Measurements from ENCODE around the gene FBXW12.
"Not testable (repeated sequence)": the region's sequence is repeated elsewhere in the genome, so short reads cannot be mapped to it uniquely, and the experiment has no call there.

Gene FBXW12, protein sequence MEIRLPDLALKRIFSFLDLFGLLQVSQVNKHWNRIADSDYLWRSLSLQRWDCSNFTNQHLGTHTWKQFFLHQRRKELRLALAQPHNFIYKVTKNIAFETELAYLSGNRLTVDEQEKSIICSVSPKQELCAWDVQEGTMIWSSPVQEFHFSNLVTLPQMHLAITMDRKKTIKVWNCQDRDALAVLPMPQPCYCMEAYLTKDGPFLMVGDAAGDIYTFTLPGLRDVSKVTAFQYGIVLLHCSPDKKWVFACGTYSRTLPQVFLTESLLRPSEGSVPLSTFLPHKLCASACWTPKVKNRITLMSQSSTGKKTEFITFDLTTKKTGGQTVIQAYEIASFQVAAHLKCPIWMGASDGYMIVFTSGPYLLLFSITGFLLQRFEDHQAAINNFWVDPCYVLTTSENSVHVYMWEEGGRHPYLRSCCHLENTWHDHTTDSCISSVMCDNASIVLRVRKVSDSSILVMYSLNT

DNA sequence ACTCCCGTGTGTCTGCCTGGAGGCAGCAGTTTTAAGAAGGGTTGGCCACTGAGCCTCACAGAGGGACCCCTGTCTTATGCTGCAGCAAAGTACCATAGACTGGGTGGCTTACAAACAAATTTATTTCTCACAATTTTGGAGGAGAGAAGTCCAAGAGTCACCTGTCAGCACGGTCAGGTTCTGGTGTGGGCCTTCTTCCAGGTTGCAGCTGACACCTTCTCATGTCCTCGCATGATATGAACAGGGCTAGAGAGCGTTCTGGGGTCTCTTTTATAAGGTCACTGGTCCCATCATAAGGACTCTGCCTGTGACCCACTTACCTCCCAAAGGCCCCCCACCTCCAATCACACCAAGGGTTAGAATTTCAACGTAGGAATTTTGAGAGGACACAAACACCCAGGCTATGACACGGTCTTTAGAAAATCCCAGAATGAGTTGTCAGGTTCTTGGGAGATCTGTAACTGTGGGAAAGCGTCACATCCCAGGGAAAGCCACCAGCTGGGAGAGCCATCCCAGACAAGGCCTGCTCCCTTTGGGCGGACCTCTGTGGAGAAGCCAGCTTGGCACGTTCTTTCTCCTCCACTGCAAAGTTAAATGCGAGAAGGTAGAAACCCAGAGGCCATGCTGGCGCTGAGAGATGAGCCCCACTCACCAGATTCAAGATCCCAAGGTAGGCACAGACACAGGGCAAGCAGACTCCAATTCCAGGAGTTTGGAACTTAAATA, at the start of gene FBXW12:
FBXW12 (plus strand) TSS at position 569 of the 726 bp plus-strand sequence. CDS start 549 bp downstream, outside the sequence.
- no peak for DNase-seq

DNA sequence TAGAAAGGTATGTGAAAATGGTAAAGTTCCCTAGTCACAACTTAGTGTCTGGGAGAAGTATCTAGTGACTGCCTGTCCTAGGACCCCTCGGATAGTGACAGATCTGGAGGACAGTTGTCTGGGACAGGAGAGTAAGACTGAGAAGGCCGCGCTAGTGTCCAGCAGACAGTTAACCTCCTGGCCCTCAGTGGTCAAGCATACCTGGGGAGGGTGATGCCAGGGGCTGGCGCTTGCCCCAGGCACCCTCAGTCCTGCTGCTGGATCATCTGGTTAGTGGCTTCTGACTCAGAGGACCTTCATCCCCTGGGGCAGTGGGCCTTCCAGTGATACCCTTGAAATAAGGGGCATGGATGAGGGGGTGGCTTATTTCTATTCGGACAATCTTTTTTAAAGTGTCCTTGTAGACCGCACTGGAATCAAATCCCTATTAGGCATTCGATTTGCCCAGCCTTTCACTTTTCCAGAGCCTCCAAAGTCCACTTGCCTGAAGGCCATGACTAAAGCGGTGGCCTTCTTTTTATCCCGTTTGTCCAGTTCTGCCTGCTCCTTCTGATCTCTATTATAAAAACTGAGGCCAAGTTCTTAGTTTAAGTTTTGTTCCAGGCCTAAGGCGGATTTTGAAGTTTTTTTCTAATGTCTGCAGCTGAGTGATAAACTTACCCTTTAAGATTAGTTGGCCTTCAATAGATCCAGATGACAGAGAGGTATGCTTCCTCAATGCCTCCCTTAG, 40.1 kb upstream of the FBXW12 start:
- DNase-seq = not testable (repeated sequence)

DNA sequence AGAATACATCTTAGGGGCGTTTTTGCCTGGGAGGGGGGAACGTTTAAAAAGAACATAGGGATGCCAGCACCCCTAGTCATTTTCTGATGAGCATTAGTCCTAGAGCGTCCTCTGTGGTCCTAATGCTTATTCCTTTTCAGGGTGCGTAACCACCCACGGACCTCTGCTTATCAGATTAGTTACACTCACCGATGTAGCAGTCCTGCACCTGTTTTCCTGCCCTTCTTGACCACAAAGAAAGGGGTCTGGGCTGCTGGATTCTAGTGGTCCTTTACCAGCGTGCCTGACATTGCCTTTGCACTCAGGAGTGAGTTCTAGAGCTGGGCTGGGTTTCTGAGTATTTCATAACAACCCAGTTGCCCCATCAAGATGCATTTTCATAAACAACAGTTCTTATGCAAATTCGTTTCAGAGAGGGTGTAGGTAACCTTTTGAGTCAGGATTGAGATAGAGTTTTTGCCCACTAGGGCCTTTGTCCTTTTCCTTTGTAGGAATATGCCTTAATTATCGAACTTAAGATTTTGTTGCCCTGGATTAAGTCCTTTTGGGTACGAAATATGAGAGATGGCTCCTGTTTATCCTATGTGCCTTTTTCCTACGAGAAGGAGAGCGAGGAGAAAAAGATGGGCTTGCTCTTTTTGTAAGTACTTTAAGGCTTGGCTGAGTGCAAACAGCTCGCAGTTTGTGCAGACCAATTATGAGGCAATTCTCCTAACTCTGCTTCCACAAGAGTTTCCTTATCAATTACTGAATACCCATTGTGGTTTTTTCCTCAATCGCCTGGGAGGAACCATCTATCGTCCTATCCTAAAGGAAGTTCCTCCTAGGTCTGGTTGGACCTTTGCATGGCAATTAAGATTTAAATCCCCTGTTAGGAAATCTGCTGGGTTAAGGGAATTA, 38.4 kb upstream of the FBXW12 start, which contains the start of gene SPINK8:
SPINK8 (minus strand) TSS at position 316 of the 900 bp plus-strand sequence. CDS start 5,320 bp downstream, outside the sequence.
- DNase-seq = not testable (repeated sequence)

DNA sequence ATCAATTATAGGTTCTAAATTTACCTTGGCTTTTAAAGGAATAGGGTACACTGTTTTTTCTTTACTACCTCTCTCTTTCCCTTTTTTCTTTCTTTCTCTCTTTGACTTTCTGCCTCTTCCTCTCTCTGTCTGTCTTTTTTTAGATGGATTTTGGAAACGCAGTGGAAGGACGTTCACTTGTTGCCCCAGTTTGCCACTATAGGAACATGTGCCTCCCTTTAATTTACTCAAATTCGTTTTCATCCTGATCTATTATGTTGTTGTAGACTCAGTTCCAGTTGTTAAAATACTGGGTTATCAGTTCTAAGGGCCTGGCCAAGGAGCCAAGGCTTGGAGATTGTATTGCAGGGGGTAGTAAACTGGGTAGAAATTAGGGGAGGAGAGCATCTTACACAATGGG, 37.4 kb upstream of the FBXW12 start:
- no peak for DNase-seq

DNA sequence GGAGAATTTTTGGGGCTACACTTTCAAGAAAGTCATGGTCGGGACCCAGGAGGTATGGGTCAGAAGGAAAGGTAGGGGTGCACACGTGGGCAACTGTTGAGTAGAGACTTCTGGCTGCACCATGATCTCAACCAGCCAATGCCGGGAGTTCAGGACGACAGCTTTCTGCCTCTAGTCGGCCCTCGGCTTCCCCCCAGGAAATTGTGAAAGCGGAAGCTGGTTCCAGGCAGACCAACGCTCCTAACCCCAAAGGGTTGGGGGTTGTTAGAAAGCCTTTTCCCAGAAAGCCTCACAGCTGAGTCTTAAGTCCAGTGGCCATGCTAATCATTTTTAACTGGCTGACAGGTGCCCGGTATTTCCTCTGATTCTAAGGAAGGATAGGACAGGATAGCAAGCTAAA, 36.7 kb upstream of the FBXW12 start:
- not testable (repeated sequence) for DNase-seq

DNA sequence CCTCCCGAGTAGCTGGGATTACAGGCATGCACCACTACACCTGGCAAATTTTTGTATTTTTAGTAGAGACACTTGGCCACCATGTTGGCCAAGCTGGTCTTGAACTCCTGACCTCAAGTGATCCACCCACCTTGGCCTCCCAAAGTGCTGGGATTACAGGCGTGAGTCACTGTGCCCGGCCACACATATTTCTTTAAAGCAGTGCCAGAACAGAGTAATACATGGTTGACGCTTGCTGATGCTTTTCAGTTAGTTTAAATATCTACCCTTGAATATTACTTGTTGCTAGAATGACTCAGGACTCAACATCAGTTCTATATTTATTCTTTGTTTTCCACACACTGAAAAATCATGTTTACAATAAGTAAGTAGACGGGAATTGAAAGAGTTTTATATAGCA, 34.5 kb upstream of the FBXW12 start:
- not testable (repeated sequence) for DNase-seq

DNA sequence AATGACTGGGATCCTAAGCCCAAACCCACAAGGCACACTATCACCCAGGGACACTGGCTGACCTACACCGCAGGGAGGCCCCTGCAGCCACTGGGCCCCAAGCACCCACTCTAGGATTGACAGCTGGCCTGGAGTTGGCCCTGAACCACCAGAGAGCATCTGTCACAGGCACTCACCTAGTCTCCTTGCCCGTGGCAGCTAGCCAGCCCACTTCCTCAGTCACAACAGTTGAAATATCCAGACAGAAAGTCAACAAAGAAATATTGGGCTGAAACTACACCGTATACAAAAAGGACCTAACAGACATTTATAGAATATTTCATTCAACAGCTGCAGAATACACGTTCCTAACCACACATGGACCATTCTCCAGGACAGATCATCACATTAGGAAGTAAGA, 33.4 kb upstream of the FBXW12 start:
- no peak for DNase-seq

DNA sequence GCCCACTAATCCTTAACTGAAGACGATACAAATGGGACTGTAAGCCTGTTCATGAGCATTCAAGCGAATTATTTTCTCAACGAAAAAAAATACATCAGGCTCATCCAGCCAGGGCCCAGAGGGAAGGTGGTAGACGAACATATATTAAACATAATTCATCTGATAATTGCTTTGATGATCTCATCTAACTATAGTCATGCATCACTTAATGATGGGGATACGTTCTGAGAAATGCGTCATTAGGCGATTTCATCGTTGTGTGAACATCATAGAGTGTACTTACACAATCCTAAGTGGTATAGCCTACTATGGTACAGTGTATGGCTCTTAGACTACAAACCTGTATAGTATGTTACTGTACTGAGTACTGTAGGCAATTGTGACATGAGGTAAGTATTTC, 28.6 kb upstream of the FBXW12 start:
- DNase-seq = no peak

DNA sequence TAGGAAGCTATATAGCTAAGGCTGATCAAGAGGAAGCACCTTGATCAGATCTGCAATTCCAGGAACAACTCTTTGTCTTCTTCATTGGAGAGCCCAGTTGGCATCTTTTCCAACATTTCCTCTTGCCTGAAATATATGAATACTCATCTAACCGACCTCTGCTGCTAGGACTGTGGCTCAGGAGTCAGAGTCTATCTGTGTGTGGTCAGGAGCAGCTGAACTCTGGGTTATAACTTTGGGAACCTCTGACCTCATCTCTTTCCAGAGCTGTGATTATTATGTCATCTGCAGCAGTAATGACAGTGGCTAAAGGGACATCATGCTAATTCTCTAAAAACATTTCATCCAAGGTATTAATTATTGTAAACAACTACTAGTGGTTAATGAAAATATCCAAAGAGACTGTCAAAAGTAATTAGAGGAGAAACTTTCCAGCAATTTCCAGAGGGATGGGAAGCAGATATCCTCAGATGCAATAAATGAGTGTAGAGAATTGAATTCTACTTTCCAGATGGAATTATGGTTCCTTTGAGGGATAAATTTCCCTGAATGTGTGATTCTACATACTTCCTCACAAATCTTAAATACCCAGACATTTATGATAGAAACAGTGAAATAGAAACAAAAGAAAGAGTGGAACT, 27.0 kb upstream of the FBXW12 start:
- no peak for DNase-seq

DNA sequence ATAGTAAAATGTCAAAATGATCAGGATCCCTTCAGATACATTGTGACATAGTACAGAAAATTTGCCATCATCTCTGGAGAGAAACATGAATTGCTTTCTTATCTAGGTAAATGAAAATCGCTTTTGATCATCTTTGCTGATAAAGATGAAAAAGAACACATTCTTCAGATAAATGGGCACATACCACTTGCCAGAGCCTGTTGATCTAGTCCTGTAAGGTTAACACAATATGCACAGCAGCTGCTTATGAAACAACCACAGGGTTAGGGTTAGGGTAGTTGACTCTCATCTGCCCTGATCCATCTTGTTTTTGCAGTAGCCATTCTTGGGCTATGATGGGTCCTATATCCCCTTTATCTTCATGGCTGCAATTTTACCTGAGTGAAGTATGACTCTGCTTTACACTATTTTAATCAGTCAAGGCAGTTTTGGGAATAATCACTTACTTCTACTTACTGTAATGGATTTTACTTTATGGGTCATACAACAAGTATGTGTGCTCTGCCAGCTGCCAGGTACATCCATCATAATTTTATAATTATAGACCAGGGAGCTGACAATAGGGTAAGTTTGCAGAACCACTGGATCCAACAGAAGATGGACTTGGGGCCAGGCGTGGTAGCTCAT, 26.0 kb upstream of the FBXW12 start:
- DNase-seq = no peak

DNA sequence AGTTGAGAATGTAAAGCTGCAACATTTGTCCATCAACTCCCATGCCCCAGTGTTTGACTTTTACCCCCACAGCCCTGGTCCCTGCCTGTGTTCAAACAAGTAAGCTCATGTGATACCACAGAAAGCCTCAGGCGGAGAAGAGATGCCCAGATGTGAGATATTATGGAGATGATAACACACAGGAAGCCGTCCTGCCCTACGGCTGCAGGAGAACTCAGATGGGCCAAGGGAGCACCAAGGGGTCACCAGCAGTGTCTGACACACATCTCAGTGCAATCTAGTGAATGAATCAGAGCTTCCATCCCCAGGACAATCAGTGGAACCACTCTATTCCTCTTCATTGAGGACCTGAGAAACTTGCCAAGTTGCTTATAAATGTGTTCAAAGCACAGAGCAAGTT, 24.5 kb upstream of the FBXW12 start:
- DNase-seq = no peak

DNA sequence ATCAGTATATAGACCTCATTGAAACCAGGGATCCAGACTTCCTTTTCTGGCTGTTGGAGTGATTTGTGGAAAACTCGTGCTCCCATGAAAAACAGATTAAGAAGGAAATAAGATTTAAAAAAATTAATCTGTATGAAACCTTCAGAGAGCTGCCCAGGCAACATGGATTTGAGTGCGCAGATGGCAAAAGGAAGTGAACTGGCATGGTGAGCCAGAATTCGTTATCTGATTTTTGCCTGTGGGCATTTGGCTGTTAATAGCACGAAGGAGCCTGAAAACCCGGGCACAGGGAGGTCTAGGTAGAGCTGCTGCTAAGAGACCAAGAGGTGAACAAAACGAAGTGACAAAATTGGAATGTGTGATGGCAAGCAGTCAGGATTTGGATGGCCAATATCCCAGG, 19.5 kb upstream of the FBXW12 start:
- DNase-seq = no peak

DNA sequence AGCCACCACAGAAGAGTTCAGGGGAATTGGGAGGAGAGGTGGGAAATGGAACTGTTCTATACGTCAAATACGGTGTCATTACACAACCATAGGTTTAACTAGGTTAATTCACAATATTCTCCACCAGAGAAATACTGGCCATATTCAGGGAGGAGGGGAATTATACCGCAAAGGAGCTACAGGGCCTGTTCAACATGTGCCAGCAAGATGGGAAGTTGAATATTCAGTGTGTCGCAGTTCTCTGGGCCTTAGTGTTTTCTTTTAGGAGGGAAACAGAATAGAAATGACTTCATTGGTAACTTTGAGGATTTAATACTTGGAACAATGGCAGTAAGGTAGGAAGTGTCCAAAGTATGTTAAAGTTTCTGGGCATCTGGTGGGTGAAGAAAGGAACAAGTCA, 18.0 kb upstream of the FBXW12 start:
- no peak for DNase-seq

DNA sequence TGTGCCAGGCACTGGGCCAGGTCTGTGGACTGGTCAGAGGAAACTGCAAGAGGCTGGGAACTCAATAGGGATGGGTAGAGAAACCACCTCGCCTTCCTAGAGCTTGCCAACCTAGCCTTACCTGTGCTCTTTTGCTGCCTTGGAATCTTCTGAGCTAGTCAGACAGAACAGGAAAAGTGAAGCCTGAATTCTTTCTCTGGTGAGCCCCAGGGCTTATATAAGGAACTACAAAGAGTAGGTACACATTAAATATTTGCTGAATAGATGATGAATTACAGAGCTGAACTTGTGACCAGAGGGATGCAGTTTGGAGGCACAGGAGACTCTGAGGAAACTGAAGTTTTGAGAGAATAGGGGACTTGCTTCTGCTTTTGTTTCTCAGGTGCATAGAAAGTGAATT, 15.6 kb upstream of the FBXW12 start:
- no peak for DNase-seq

DNA sequence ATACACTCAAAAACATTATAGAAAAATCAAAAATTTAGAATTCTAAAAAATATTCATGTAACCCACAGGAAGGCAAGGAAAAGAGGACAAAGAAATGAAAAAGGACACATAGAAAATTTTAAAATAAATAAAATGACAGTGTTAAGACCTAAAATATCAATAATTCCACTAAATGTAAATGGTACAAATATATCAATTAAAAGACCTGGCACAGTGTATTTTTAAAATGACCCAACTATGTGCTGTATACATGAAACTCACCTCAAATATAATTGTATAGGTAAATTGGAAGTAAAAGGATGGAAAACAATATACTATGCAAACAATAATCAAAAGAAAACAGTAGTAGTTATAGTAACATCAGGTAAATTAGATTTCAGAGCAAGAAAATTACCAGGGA, 10.1 kb upstream of the FBXW12 start:
- no peak for DNase-seq

DNA sequence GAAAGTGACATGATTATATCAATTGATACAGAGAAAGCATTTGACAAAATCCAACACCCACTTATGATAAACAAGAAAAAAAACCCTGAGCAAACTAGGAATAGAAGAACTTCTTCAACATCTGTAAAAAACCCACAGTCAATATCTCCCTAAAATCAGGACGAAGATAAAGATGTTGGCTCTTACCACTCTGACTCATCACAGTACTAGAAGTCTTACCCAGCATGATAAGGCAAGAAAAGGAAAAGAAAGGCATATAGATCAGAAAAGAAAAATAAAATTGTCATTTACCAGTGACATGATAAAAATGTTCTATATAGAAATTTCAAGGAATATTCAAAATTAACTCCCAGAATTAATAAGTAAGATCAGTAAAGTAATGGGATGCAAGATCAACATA, 7.2 kb upstream of the FBXW12 start:
- DNase-seq = no peak

DNA sequence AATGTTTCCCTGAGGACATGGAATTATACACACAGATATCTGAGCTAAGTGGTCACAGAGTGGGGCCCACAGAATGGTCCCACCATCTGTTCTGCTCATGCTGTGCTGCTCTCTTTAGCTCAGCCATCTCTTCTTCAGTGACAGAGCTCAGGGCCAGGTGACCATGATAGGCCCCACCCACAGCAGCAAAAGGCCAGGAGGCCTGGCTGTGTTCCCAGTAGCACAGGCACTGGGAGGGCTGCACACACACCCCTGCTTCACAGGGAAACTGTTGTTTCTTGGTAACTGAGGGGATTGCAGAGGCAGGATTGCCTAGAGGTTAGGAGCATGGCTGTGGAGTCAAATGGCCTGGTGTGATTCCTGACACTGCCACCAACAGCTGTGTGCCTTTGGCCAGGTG, 4.8 kb upstream of the FBXW12 start:
- no peak for DNase-seq

DNA sequence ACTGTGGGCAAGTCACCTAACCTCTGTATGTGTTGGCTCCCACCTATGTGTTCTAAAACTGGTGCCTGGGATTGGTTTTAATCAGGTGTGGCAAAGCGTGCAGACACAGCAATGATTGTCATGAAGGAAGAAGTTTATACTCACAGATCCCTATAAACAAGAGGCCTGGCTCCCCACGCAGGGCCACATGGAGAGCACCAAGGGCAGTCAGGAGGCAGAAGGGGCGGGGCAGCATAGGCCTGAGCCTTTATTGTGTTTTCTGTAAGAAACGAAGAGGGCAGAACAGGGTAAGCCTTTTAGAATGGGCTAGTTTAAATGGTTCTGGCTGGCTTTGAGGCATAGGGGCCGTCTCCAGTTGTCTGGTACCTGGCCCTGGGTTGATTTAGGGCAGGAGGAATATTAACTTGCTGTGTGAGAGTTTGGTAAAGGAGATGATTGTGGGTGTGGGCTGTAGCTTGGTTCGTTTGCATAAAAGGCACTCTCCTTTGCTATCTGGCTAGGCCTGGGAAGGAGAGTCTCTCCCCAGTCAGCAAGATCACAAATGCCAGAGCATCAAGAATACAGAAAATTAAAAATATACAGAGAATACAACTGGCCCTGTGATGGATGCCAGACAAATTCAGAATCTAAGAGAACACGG, 2.2 kb upstream of the FBXW12 start:
- no peak for DNase-seq

DNA sequence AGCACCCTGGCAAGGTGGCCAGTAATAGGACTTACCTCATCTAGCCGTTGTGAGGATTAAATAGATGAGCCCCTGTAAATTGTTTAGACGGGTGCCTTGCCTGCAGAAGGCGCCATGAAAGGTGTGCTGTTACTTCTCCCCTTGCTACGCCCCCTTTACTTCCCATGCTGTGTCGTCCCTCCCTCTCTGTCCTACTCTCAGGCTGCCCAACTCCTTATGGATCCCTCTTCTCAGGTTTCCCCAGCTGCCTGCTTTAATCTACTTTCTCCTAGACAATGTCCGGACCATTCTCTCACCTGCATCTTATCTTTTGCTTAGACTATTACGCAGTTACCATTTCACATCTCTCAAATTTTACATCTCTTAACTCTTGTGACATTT, 1.7 kb upstream of the FBXW12 start:
- DNase-seq = no peak

DNA sequence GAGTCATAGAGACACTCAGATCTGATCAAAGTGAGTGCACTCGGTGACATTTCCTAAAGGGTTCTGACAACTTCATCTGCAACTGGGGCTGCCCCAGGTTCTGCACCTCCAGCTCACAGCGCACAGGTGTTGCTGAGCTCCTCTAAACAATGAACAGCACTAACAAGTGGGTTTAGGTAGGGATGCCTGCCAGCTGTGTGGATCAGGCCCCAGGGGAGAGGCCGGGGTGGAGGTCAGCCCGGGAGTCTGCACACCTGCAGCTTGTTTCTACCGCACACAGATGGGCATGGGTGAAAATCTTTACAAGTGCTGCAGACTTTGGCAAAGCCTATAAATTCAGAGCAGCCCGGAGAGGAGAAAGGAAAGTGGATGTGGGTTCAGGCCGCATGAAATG, 355 bp downstream of the FBXW12 start:
- no peak for DNase-seq

DNA sequence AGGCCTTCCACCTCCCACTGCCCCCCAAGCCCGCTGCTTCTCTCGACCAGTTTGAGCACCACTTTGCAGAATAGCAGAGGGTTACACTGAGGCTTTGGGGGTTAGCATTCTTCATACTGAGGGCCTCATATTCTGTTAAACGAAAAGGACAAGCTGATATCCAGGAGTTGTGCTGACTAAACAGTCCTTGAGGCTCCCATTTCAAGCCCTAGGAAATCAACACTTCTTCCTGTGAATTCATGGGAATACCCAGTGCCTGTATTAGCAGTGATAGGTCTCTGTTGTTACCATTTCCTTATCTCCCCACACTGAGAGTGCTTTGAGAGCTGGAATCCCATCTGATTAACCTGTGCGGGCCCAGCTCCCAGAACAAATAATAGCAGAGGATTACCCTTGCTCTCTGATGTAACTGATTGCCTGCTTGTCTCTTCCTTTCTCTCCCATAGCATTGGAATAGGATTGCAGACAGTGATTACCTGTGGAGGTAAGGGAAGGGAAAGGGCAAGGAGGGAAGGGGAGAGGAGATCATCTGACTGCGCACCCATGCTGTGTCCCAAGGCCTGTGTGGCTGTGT, 930 bp downstream of the FBXW12 start:
- DNase-seq = no peak

All from kidney glomerular epithelial cell (primary cell).